Stimulated activated naive B cell treated with anti-CD40 and anti-IgM and Interleukin-4, amounts not matched to agents 10 μg/mL and 1 μg/mL and 100 μg/mL, for 72 hours (primary cell): ENCODE results near the gene NEURL2.
A peak's percentile ranks its signal among the peaks of the same experiment; 100 is the strongest.
"Not testable (repeated sequence)": the region's sequence is repeated elsewhere in the genome, so short reads cannot be mapped to it uniquely, and the experiment has no call there.

Experiments
- ATAC-seq, 2 donors: fragments of 150-1000 bp; cut with Tn5 transposase; replicated peaks; 2 replicates each; pipeline ENCODE4 v1.10.0; 2021; ENCODE audit warnings: moderate library complexity in 1 of 2
- DNase-seq: peaks from one replicate; pipeline ENCODE4 v3.0.0; 2021
- H3K27ac Mint-ChIP-seq: one replicate; pipeline ENCODE4 v1.8.0; 2022; ENCODE audit warnings: mild to moderate bottlenecking, mixed read lengths
- H3K27me3 Mint-ChIP-seq, 2 donors: one replicate each; pipeline ENCODE4 v1.8.0; 2022; ENCODE audit warnings: mixed read lengths in 2 of 2
- H3K36me3 Mint-ChIP-seq, 2 donors: one replicate each; pipeline ENCODE4 v1.8.0; 2022; ENCODE audit warnings: mixed read lengths in 2 of 2, mild to moderate bottlenecking in 1 of 2
- H3K4me1 Mint-ChIP-seq, 2 donors: one replicate each; pipeline ENCODE4 v1.8.0; 2022; ENCODE audit warnings: mixed read lengths in 2 of 2, mild to moderate bottlenecking in 1 of 2
- H3K4me3 Mint-ChIP-seq, 2 donors: one replicate each; pipeline ENCODE4 v1.8.0; 2022; ENCODE audit warnings: mild to moderate bottlenecking in 2 of 2, mixed read lengths in 2 of 2, moderate library complexity in 1 of 2
- H3K9me3 Mint-ChIP-seq, 2 donors: one replicate each; pipeline ENCODE4 v1.8.0; 2022; ENCODE audit warnings: mixed read lengths in 2 of 2, mild to moderate bottlenecking in 1 of 2

The NEURL2 gene

GRCh38 chr20:45882469-45883099, 8.4 kb downstream of the NEURL2 start:
- Mint-ChIP-seq H3K4me1 (peaks cover 28 to 61% of the 10 kb centered on the region in 2 donors), H3K27ac (peak overlapping the region; percentile 80), H3K9me3 (no peaks in the 10 kb centered on the region), H3K27me3 (no peaks in the 10 kb centered on the region), H3K4me3 (peak overlapping the region; percentile 51 to 76), H3K36me3 (peaks cover 26 to 48% of the 10 kb centered on the region in 2 donors)
- no peak for DNase-seq
- no peak for ATAC-seq

GRCh38 chr20:45880988-45881788, 9.8 kb downstream of the NEURL2 start, which contains the start of gene ZSWIM1:
ZSWIM1 (plus strand) TSS chr20:45881227; CDS start chr20:45882593, 1,366 bp downstream.
- H3K4me1 Mint-ChIP-seq, result peaks cover 21 to 52% of the 10 kb centered on the region in 2 donors
- H3K27ac Mint-ChIP-seq, result peak within 1 kb of the TSS; percentile 95
- DNase-seq (peak; percentile 98), ATAC-seq (peak; percentile 99)
- peak within 1 kb of the TSS; percentile 85 to 92 for H3K4me3 Mint-ChIP-seq
- H3K27me3 Mint-ChIP-seq, result no peaks in the 10 kb centered on the region
- H3K9me3 Mint-ChIP-seq, result no peaks in the 10 kb centered on the region
- peaks cover 20 to 44% of the 10 kb centered on the region in 2 donors for H3K36me3 Mint-ChIP-seq

- Mint-ChIP-seq H3K4me3 (no peak overlapping the region), H3K27ac (no peak overlapping the region), H3K36me3 (peaks cover 14 to 32% of the 10 kb centered on the region in 2 donors), H3K9me3 (no peaks in the 10 kb centered on the region), H3K27me3 (no peaks in the 10 kb centered on the region), H3K4me1 (peaks cover 13 to 27% of the 10 kb centered on the region in 2 donors)
- DNase-seq, result no peak
- ATAC-seq, result no peak
Observed at GRCh38 chr20:45878076-45878761, 12.8 kb downstream of the NEURL2 start.

GRCh38 chr20:45874576-45874975, 16.4 kb downstream of the NEURL2 start:
- H3K27me3 Mint-ChIP-seq, result no peaks in the 10 kb centered on the region
- H3K27ac Mint-ChIP-seq, result no peak overlapping the region
- peaks cover 7 to 15% of the 10 kb centered on the region in 2 donors for H3K36me3 Mint-ChIP-seq
- H3K4me1 Mint-ChIP-seq, result no peaks in the 10 kb centered on the region
- H3K4me3 Mint-ChIP-seq, result no peak overlapping the region
- no peaks in the 10 kb centered on the region for H3K9me3 Mint-ChIP-seq
- no peak for DNase-seq
- no peak for ATAC-seq

- DNase-seq, H3K4me1 Mint-ChIP-seq, H3K9me3 Mint-ChIP-seq, ATAC-seq, H3K27ac Mint-ChIP-seq, H3K27me3 Mint-ChIP-seq, H3K4me3 Mint-ChIP-seq: not testable (repeated sequence)
- peaks cover 7 to 15% of the 10 kb centered on the region in 2 donors for H3K36me3 Mint-ChIP-seq
Observed at GRCh38 chr20:45874104-45874481, 16.9 kb downstream of the NEURL2 start.

- Mint-ChIP-seq H3K27ac (no peak overlapping the region), H3K27me3 (no peaks in the 10 kb centered on the region), H3K4me3 (no peak overlapping the region), H3K36me3 (peaks cover 7 to 15% of the 10 kb centered on the region in 2 donors), H3K9me3 (no peaks in the 10 kb centered on the region), H3K4me1 (no peaks in the 10 kb centered on the region)
- no peak for ATAC-seq
- DNase-seq, result no peak
Observed at GRCh38 chr20:45873409-45874103, 17.5 kb downstream of the NEURL2 start.

- H3K4me1 Mint-ChIP-seq, result no peaks in the 10 kb centered on the region
- no peak overlapping the region for H3K27ac Mint-ChIP-seq
- DNase-seq (no peak), ATAC-seq (no peak)
- no peaks in the 10 kb centered on the region for H3K27me3 Mint-ChIP-seq
- H3K36me3 Mint-ChIP-seq, result peaks cover 7 to 15% of the 10 kb centered on the region in 2 donors
- H3K9me3 Mint-ChIP-seq, result no peaks in the 10 kb centered on the region
- H3K4me3 Mint-ChIP-seq, result no peak overlapping the region
Observed at GRCh38 chr20:45872626-45873025, 18.4 kb downstream of the NEURL2 start.

- no peaks in the 10 kb centered on the region for H3K9me3 Mint-ChIP-seq
- no peak for DNase-seq
- H3K4me3 Mint-ChIP-seq, result no peak overlapping the region
- H3K27ac Mint-ChIP-seq, result no peak overlapping the region
- no peaks in the 10 kb centered on the region for H3K4me1 Mint-ChIP-seq
- ATAC-seq, result no peak
- peaks cover 10 to 13% of the 10 kb centered on the region in 2 donors for H3K36me3 Mint-ChIP-seq
- no peaks in the 10 kb centered on the region for H3K27me3 Mint-ChIP-seq
Observed at GRCh38 chr20:45867819-45868176, 23.2 kb downstream of the NEURL2 start.

- DNase-seq, result no peak
- H3K36me3 Mint-ChIP-seq, result peaks cover 8 to 11% of the 10 kb centered on the region in 2 donors
- no peak for ATAC-seq
- H3K4me3 Mint-ChIP-seq, result no peak overlapping the region
- H3K9me3 Mint-ChIP-seq, result no peaks in the 10 kb centered on the region
- H3K27ac Mint-ChIP-seq, result no peak overlapping the region
- H3K4me1 Mint-ChIP-seq, result no peaks in the 10 kb centered on the region
- no peaks in the 10 kb centered on the region for H3K27me3 Mint-ChIP-seq
Observed at GRCh38 chr20:45867136-45867818, 23.7 kb downstream of the NEURL2 start.

GRCh38 chr20:45866454-45866853, 24.6 kb downstream of the NEURL2 start:
- ATAC-seq (no peak), DNase-seq (no peak)
- Mint-ChIP-seq H3K27ac (no peak overlapping the region), H3K4me1 (no peaks in the 10 kb centered on the region), H3K27me3 (no peaks in the 10 kb centered on the region), H3K4me3 (no peak overlapping the region), H3K36me3 (peaks cover 5 to 10% of the 10 kb centered on the region in 2 donors), H3K9me3 (no peaks in the 10 kb centered on the region)

- DNase-seq, result no peak
- H3K27ac Mint-ChIP-seq, result no peak overlapping the region
- H3K9me3 Mint-ChIP-seq, result no peaks in the 10 kb centered on the region
- peaks cover 9 to 19% of the 10 kb centered on the region in 2 donors for H3K36me3 Mint-ChIP-seq
- H3K4me1 Mint-ChIP-seq, result peaks cover 5 to 11% of the 10 kb centered on the region in 2 donors
- H3K4me3 Mint-ChIP-seq, result no peak overlapping the region
- no peak for ATAC-seq
- H3K27me3 Mint-ChIP-seq, result no peaks in the 10 kb centered on the region
Observed at GRCh38 chr20:45863543-45864470, 27.2 kb downstream of the NEURL2 start.

- Mint-ChIP-seq H3K36me3 (peaks cover 9 to 16% of the 10 kb centered on the region in 2 donors), H3K9me3 (no peaks in the 10 kb centered on the region), H3K4me3 (no peak overlapping the region), H3K27ac (no peak overlapping the region), H3K4me1 (peaks cover 15 to 21% of the 10 kb centered on the region in 2 donors), H3K27me3 (no peaks in the 10 kb centered on the region)
- ATAC-seq (no peak), DNase-seq (no peak)
Observed at GRCh38 chr20:45861221-45862075, 29.6 kb downstream of the NEURL2 start.
